HepG2 (cell line): Measurements from ENCODE around the gene PTPRN. TPM values are rescaled to one million over a fixed set of nuclear protein-coding genes. Genes with fewer than 3 reads are reported as not detected.
A peak's percentile ranks its signal among the peaks of the same experiment; 100 is the strongest.

Experiments
- ATAC-seq: fragments of 200-7000 bp; cut with Tn5 transposase; 3 replicates; pipeline ENCODE4 v1.9.1; 2020; ENCODE audit warnings: mild to moderate bottlenecking, moderate library complexity
- BruUV-seq: library from RNA; stranded (reverse); fragments of 400-500 nt; replicated peaks from 2 replicates; lab custom pipeline; 2021; lab: Mats Ljungman, UMichigan
- CTCF ChIA-PET: fragments of 300-600 bp; formaldehyde crosslinking; extraction: SDS; loops from one replicate; lab custom pipeline; 2021; ENCODE audit warnings: low total read pairs, inconsistent platforms, low intra/inter-chr PET ratio; lab: Yijun Ruan, JAX
- POLR2A ChIA-PET: fragments of 350-600 bp; sonication (Branson Sonifier 250); formaldehyde crosslinking; loops from one replicate; lab custom pipeline; 2020; ENCODE audit warnings: antibody characterized with exemption, inconsistent platforms; lab: Yijun Ruan, JAX
- DNase-seq: peaks from one replicate; pipeline ENCODE4 v3.0.0-alpha.2; 2015; ENCODE audit warnings: low spot score
- FAIRE-seq: peaks from 3 replicates; lab custom pipeline; 2011; peaks lifted over from hg19 to GRCh38; lab: Jason Lieb, UNC
- H2AFZ ChIP-seq: one replicate; pipeline ENCODE4 v1.6.1; 2011; ENCODE audit warnings: low read length, inconsistent platforms
- H3K27ac ChIP-seq: fragments of 300-600 bp; 3 replicates; pipeline ENCODE4 v1.8.0; 2011; ENCODE audit warnings: mixed run types, mild to moderate bottlenecking, mixed read lengths, low read length, inconsistent platforms; ENCODE audit not compliant: insufficient read depth; ENCODE audit errors: extremely low read length
- H3K27me3 ChIP-seq, 2 experiments: fragments of 200-600 bp in 1 of 2; 2 replicates in 1 of 2; 3 replicates in 1 of 2; pipeline versions ENCODE4 v1.6.0 to v1.8.0; 2011; ENCODE audit warnings: low read length in 2 of 2, mild to moderate bottlenecking in 2 of 2, moderate library complexity in 2 of 2, inconsistent platforms in 1 of 2; ENCODE audit not compliant: insufficient read depth in 2 of 2, control insufficient read depth in 1 of 2
- H3K36me3 ChIP-seq, 2 experiments: fragments of 200-600 bp in 1 of 2; replicated peaks in 1 of 2; 2 replicates in 1 of 2; 3 replicates in 1 of 2; pipeline versions ENCODE4 v1.5.1 to v1.8.0; 2011; ENCODE audit warnings: low read length in 2 of 2, inconsistent platforms in 1 of 2; ENCODE audit not compliant: insufficient read depth in 2 of 2, control insufficient read depth in 1 of 2
- H3K4me1 ChIP-seq: 2 replicates; pipeline ENCODE4 v1.5.1; 2012; ENCODE audit warnings: low read length, inconsistent platforms; ENCODE audit not compliant: insufficient read depth
- H3K4me2 ChIP-seq: 2 replicates; pipeline ENCODE4 v1.6.0; 2011; ENCODE audit warnings: low read depth, low read length, inconsistent platforms
- H3K4me3 ChIP-seq, 3 experiments: fragments of 200-600 bp in 1 of 3; sonication (generic), shearing (Covaris generic) in 1 of 3; replicated peaks in 1 of 3; 2 replicates each; pipeline ENCODE4 v1.5.1; 2011 to 2016; ENCODE audit warnings: low read length in 3 of 3, inconsistent platforms in 2 of 3, low read depth in 2 of 3, mild to moderate bottlenecking in 2 of 3, control low read depth in 1 of 3, mixed read lengths in 1 of 3; ENCODE audit not compliant: insufficient read depth in 1 of 3
- H3K79me2 ChIP-seq: one replicate; pipeline ENCODE4 v1.6.1; 2011; ENCODE audit warnings: low read length, inconsistent platforms; ENCODE audit not compliant: insufficient read depth
- H3K9ac ChIP-seq: 2 replicates; pipeline ENCODE4 v1.6.0; 2011; ENCODE audit warnings: mild to moderate bottlenecking, low read depth, low read length, inconsistent platforms; ENCODE audit not compliant: insufficient read depth
- H3K9me3 ChIP-seq: 2 replicates; pipeline ENCODE4 v1.5.1; 2012; ENCODE audit warnings: mild to moderate bottlenecking, low read length
- H4K20me1 ChIP-seq: 2 replicates; pipeline ENCODE4 v1.6.0; 2011; ENCODE audit warnings: inconsistent platforms, mild to moderate bottlenecking, low read length, moderate library complexity; ENCODE audit not compliant: insufficient read depth
- KLF9 ChIP-seq: IDR thresholded peaks from 2 replicates; pipeline ENCODE4 v1.6.1; 2016; ENCODE audit warnings: low read depth
- MYC ChIP-seq: sonication (generic); formaldehyde crosslinking; IDR thresholded peaks from 2 replicates; pipeline ENCODE4 v1.9.0; 2021; ENCODE audit warnings: missing genetic modification reagents, borderline replicate concordance
- NFRKB ChIP-seq: fragments of 450-650 bp; IDR thresholded peaks from 2 replicates; pipeline ENCODE4 v1.6.1; 2017
- PAWR ChIP-seq: sonication (generic); formaldehyde crosslinking; IDR thresholded peaks from 2 replicates; pipeline ENCODE4 v1.4.0; 2020; ENCODE audit warnings: missing genetic modification reagents, mild to moderate bottlenecking, borderline replicate concordance
- SOX6 ChIP-seq, 2 experiments: fragments of 450-650 bp in 1 of 2; sonication (generic) in 1 of 2; formaldehyde crosslinking in 1 of 2; IDR thresholded peaks; 2 replicates each; pipeline versions ENCODE4 v1.4.0 to v1.6.1; 2017 to 2020; ENCODE audit warnings: antibody characterized with exemption in 1 of 2, mild to moderate bottlenecking in 1 of 2, missing genetic modification reagents in 1 of 2
- ZBTB4 ChIP-seq: sonication (generic); formaldehyde crosslinking; IDR thresholded peaks from 2 replicates; pipeline ENCODE4 v1.4.0; 2020; ENCODE audit warnings: missing genetic modification reagents, mild to moderate bottlenecking, borderline replicate concordance
- ZNF30 ChIP-seq: sonication (generic); formaldehyde crosslinking; IDR thresholded peaks from 2 replicates; pipeline ENCODE4 v1.5.0; 2020; ENCODE audit warnings: mild to moderate bottlenecking, missing genetic modification reagents
- ZNF33A ChIP-seq: sonication (generic); formaldehyde crosslinking; IDR thresholded peaks from 2 replicates; pipeline ENCODE4 v1.5.1; 2020; ENCODE audit warnings: missing genetic modification reagents, mild to moderate bottlenecking, moderate library complexity, borderline replicate concordance
- ZNF367 ChIP-seq: sonication (generic); formaldehyde crosslinking; IDR thresholded peaks from 2 replicates; pipeline ENCODE4 v1.4.0; 2020; ENCODE audit warnings: missing genetic modification reagents, borderline replicate concordance
- ZNF777 ChIP-seq: sonication (generic); formaldehyde crosslinking; IDR thresholded peaks from 2 replicates; pipeline ENCODE4 v1.4.0; 2020; ENCODE audit warnings: missing genetic modification reagents
- WGBS: methylation state at CpG from one replicate; pipeline ENCODE4 v1.1.6; 2017; ENCODE audit warnings: low lambda C conversion rate; 5-methylcytosine and 5-hydroxymethylcytosine counted together
- in situ Hi-C: cut with HindIII; loops from 2 replicates; pipeline ENCODE4 v1.10.0; 2017; ENCODE audit warnings: low pct_unique_long_range_greater_than_20kb; ENCODE audit not compliant: extremely low pct_ligation_motif_present
- intact Hi-C: fragments of 100-400 bp; cut with micrococcal nuclease; formaldehyde crosslinking; loops from one replicate; pipeline ENCODE4 v1.10.0; 2022; ENCODE audit not compliant: unreplicated experiment
- polyA plus RNA-seq, 8 experiments: library from polyadenylated mRNA; depleted of rRNA in 3 of 8; stranded (reverse) in 7 of 8; unstranded in 1 of 8; fragments of >200 nt; fragmentation: Illumina TruSeq in 4 of 8; extraction: Trizol in 4 of 8; gene quantifications; 2 replicates each; pipeline versions ENCODE4 v1.2.1 to v1.2.3, GENCODE V29; 2011 to 2016; ENCODE audit warnings: low read depth in 4 of 8, missing spikeins in 1 of 8, mixed read lengths in 1 of 8; ENCODE audit not compliant: insufficient read depth in 1 of 8
- total RNA-seq, 5 experiments: library from RNA; depleted of rRNA; stranded (reverse); fragments of >200 nt; fragmentation: Illumina TruSeq; extraction: Trizol; gene quantifications; 2 replicates each; pipeline ENCODE4 v1.2.3, GENCODE V29; 2016; ENCODE audit warnings: low read depth in 1 of 5
- TF ChIP-seq, protein P1 (sequence below): sonication (generic); formaldehyde crosslinking; IDR thresholded peaks from 2 replicates; pipeline ENCODE4 v1.4.0; 2020; ENCODE audit warnings: missing genetic modification reagents
- TF ChIP-seq, protein P2 (sequence below): sonication (generic); formaldehyde crosslinking; IDR thresholded peaks from 2 replicates; pipeline ENCODE4 v1.4.0; 2020; ENCODE audit warnings: mild to moderate bottlenecking, missing genetic modification reagents

The PTPRN gene
- total and polyA plus RNA-seq, 2 of the 13 experiments (the other 11 are each of a cell fraction or from before 2014, with no cell fraction given), result 0.26 TPM; not detected in 1

GRCh38 chr2:219261024-219261855 lies 48.0 kb downstream of the PTPRN start:
- POLR2A ChIA-PET, result interaction anchor here (1.0 to 3.3 kb wide), 6 partner anchors 9 to 84 kb away, joined by 3 to 21 read pairs (median 3); partner anchors contain the start of genes ANKZF1, ATG9A, CNPPD1 and GLB1L
- Histone ChIP-seq H3K9ac (no peak overlapping the region), H3K4me3 (no peak overlapping the region), H3K27ac (no peak overlapping the region), H4K20me1 (no peaks in the 10 kb centered on the region), H3K36me3 (no peaks in the 10 kb centered on the region), H3K4me1 (peaks cover 9% of the 10 kb centered on the region; the same call in 1 of the 2 replicates), H2AFZ (no peak overlapping the region), H3K4me2 (no peak overlapping the region), H3K79me2 (no peaks in the 10 kb centered on the region), H3K9me3 (no peaks in the 10 kb centered on the region), H3K27me3 (peaks cover 2 to 38% of the 10 kb centered on the region in 2 experiments; a peak in 4 of 5 replicates)
- FAIRE-seq (no peak), ATAC-seq (peak; percentile 39; the same call in 2 of the 3 replicates), DNase-seq (no peak)
- BruUV-seq, result no TSS peak
- in situ Hi-C loops, result no loop called here
- CTCF ChIA-PET, result no interaction called here
- intact Hi-C loops, result no loop called here
- 36% methylated on average over 5 of the region's 5 CpGs for WGBS
- no peak for TF ChIP-seq ZNF33A (CRISPR knock-in tag)
- no peak for TF ChIP-seq ZNF30
- TF ChIP-seq, protein P1, sequence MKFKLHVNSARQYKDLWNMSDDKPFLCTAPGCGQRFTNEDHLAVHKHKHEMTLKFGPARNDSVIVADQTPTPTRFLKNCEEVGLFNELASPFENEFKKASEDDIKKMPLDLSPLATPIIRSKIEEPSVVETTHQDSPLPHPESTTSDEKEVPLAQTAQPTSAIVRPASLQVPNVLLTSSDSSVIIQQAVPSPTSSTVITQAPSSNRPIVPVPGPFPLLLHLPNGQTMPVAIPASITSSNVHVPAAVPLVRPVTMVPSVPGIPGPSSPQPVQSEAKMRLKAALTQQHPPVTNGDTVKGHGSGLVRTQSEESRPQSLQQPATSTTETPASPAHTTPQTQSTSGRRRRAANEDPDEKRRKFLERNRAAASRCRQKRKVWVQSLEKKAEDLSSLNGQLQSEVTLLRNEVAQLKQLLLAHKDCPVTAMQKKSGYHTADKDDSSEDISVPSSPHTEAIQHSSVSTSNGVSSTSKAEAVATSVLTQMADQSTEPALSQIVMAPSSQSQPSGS (CRISPR knock-in tag), result no peak
- no peak for TF ChIP-seq ZNF367 (CRISPR knock-in tag)
- TF ChIP-seq, protein P2, sequence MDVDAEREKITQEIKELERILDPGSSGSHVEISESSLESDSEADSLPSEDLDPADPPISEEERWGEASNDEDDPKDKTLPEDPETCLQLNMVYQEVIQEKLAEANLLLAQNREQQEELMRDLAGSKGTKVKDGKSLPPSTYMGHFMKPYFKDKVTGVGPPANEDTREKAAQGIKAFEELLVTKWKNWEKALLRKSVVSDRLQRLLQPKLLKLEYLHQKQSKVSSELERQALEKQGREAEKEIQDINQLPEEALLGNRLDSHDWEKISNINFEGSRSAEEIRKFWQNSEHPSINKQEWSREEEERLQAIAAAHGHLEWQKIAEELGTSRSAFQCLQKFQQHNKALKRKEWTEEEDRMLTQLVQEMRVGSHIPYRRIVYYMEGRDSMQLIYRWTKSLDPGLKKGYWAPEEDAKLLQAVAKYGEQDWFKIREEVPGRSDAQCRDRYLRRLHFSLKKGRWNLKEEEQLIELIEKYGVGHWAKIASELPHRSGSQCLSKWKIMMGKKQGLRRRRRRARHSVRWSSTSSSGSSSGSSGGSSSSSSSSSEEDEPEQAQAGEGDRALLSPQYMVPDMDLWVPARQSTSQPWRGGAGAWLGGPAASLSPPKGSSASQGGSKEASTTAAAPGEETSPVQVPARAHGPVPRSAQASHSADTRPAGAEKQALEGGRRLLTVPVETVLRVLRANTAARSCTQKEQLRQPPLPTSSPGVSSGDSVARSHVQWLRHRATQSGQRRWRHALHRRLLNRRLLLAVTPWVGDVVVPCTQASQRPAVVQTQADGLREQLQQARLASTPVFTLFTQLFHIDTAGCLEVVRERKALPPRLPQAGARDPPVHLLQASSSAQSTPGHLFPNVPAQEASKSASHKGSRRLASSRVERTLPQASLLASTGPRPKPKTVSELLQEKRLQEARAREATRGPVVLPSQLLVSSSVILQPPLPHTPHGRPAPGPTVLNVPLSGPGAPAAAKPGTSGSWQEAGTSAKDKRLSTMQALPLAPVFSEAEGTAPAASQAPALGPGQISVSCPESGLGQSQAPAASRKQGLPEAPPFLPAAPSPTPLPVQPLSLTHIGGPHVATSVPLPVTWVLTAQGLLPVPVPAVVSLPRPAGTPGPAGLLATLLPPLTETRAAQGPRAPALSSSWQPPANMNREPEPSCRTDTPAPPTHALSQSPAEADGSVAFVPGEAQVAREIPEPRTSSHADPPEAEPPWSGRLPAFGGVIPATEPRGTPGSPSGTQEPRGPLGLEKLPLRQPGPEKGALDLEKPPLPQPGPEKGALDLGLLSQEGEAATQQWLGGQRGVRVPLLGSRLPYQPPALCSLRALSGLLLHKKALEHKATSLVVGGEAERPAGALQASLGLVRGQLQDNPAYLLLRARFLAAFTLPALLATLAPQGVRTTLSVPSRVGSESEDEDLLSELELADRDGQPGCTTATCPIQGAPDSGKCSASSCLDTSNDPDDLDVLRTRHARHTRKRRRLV, result no peak
- no peak for TF ChIP-seq PAWR (CRISPR knock-in tag)
- no peak for TF ChIP-seq ZBTB4 (CRISPR knock-in tag)
- TF ChIP-seq NFRKB, result no peak
- TF ChIP-seq KLF9 (CRISPR knock-in tag), result no peak
- TF ChIP-seq SOX6 (IDR thresholded peaks at IDR 0.05), result no peak
- no peak for TF ChIP-seq SOX6 (CRISPR knock-in tag; IDR thresholded peaks at IDR 0.05)
- no peak for TF ChIP-seq ZNF777 (CRISPR knock-in tag)
- TF ChIP-seq MYC (CRISPR knock-in tag), result no peak
